ENCODE results near the gene PLIN5. TPM values are rescaled to one million over a fixed set of nuclear protein-coding genes. Genes with fewer than 3 reads are reported as not detected.

Gene PLIN5
- total RNA-seq, 4 donors from 2014 or later = 23.8 to 153 (median 32.8) TPM

DNA sequence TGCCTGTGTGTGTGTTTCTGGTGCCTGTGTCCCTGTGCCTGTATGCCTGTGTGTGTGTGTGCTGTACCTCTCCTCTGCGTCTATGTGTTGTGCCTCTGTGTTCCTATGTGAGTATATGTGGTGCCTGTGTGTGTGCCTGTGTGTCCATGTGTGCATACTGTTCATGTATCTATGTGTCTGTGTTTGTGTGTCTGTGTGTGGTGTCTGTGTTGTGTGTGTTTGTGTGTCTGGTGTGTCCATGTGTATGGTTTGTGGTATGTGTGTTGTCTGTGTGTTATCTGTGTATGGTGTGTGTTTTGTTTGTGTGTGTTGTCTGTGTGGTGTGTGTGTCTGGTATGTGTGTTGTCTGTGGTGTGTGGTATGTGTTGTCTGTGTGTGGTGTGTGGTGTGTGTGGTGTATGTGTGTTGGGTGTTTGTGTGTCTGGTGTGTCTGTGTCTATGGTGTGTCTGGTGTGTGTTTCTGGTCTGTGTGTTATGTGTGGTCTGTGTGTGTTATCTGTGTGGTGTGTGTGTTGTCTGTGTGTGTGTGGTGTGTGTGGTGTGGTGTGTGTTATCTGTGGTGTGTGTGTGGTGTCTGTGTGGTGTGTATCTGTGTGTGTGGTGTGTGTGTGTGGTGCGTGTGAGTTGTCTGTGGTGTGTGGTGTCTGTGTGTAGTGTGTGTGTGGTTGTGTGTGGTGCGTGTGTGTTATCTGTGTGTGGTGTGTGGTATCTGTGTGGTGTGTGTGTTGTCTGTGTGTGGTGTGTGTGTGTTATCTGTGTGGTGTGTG, 42.5 kb downstream of the PLIN5 start:
- TF ChIP-seq, protein P1, sequence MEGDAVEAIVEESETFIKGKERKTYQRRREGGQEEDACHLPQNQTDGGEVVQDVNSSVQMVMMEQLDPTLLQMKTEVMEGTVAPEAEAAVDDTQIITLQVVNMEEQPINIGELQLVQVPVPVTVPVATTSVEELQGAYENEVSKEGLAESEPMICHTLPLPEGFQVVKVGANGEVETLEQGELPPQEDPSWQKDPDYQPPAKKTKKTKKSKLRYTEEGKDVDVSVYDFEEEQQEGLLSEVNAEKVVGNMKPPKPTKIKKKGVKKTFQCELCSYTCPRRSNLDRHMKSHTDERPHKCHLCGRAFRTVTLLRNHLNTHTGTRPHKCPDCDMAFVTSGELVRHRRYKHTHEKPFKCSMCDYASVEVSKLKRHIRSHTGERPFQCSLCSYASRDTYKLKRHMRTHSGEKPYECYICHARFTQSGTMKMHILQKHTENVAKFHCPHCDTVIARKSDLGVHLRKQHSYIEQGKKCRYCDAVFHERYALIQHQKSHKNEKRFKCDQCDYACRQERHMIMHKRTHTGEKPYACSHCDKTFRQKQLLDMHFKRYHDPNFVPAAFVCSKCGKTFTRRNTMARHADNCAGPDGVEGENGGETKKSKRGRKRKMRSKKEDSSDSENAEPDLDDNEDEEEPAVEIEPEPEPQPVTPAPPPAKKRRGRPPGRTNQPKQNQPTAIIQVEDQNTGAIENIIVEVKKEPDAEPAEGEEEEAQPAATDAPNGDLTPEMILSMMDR (IDR thresholded peaks at IDR 0.05; ENCODE audit: low read depth) = no peak

DNA sequence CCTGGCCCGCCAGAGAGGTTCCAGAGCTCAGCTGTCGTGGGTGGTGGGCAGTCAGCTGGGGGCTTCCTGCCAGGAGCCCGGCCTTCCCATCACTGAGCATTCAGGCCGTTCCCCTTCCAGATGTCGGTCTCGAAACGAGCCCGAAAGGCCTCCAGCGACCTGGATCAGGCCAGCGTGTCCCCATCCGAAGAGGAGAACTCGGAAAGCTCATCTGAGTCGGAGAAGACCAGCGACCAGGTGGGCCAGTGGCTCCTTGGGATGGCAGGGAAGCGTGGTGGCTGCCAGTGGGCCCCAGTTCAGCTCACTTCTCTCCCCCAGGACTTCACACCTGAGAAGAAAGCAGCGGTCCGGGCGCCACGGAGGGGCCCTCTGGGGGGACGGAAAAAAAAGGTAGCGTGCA, 43.6 kb downstream of the PLIN5 start:
- TF ChIP-seq, protein P1 (IDR thresholded peaks at IDR 0.05; ENCODE audit: low read depth) = no peak

GRCh38 chr19:4488496-4488895, 46.5 kb downstream of the PLIN5 start:
- TF ChIP-seq, protein P1 (IDR thresholded peaks at IDR 0.05; ENCODE audit: low read depth) = no peak

- TF ChIP-seq, protein P1 (IDR thresholded peaks at IDR 0.05; ENCODE audit: low read depth) = no peak
Observed at GRCh38 chr19:4487572-4487971, 47.5 kb downstream of the PLIN5 start.

DNA sequence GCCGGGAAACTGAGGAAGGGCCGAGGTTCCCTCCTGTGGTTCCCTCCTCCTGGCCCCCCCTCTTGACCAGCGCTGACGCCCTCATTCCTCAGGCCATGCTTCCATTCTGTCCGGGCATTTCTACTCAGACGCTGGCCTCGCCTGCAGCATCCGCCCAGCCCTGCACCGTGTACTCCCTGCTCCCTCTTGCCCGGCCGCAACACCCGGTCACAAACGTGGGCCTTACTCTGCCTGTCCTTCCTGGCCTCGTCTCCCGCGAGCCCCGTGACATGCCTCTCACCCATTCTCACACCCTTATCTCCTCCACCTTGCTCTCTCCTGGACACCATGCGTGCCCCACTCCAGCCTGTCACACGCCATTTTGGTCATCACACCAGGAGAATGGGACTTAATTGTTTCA, 51.6 kb downstream of the PLIN5 start:
- TF ChIP-seq, protein P1 (IDR thresholded peaks at IDR 0.05; ENCODE audit: low read depth) = no peak

DNA sequence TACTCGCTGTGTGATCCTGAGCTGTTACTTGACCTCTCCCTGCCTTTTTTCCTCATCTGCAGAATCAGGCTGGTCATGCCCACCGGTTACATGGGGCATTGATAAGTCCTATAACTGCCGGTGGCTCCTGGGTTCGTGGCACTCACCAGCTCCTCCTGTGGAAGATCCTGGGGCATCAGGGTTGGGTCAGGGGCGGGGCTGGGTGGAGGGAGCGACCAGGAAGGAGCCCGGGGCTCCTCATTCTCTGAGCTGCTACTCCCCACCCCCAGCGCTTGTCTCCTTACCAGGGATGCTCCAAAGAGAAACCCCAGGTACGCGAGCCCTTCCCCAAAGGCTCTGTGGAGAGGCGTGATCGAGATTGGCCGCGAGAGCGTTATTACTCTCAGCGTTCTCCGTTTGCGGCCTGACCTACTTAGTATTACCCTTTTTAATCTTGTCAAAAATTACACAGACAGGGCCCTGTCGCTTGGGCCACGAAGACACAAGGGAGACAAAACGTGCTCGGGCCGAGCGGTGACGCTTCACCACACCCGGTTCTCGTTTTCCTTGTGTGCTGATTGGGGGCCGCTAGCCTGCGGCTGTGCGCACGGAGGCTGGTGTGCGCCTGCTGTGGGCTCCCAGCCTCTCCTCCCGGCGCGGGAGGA, 52.2 kb downstream of the PLIN5 start:
- TF ChIP-seq, protein P1 (IDR thresholded peaks at IDR 0.05; ENCODE audit: low read depth) = no peak

- TF ChIP-seq, protein P1 (IDR thresholded peaks at IDR 0.05; ENCODE audit: low read depth) = no peak
Observed at GRCh38 chr19:4477034-4477801, 57.8 kb downstream of the PLIN5 start.
